A549 (cell line): ENCODE measurements around the gene CCDC159.

Experiments
- BHLHE40 ChIP-seq: IDR thresholded peaks from 2 replicates; pipeline ENCODE4 v1.6.1; 2012; ENCODE audit warnings: low read depth, low read length, inconsistent platforms
- CEBPB ChIP-seq, 2 experiments: fragments of >200 bp in 1 of 2; sonication (Bioruptor Twin) in 1 of 2; formaldehyde crosslinking in 1 of 2; IDR thresholded peaks; 2 replicates each; pipeline ENCODE4 v1.6.1; 2012 to 2016
- E2F6 ChIP-seq: IDR thresholded peaks from 2 replicates; pipeline ENCODE4 v1.6.1; 2012; ENCODE audit warnings: low read depth, borderline replicate concordance
- EP300 ChIP-seq, 2 experiments: fragments of >200 bp; sonication (Bioruptor Twin); formaldehyde crosslinking; IDR thresholded peaks; 2 replicates in 1 of 2; 3 replicates in 1 of 2; pipeline ENCODE4 v1.6.1; 2016 to 2017
- KDM1A ChIP-seq: fragments of 200-600 bp; sonication (generic); IDR thresholded peaks from 2 replicates; pipeline ENCODE4 v1.6.1; 2016; ENCODE audit warnings: low read depth, mild to moderate bottlenecking
- MAZ ChIP-seq: fragments of 150-350 bp; IDR thresholded peaks from 2 replicates; pipeline ENCODE4 v1.6.1; 2014; ENCODE audit warnings: antibody characterized with exemption, low read depth, low read length, borderline replicate concordance
- POLR2A ChIP-seq: IDR thresholded peaks from 2 replicates; pipeline ENCODE4 v1.6.1; 2012; ENCODE audit warnings: mild to moderate bottlenecking, low read length
- POLR2AphosphoS2 ChIP-seq: conservative IDR thresholded peaks from 2 replicates; pipeline ENCODE4 v1.6.1; 2012; ENCODE audit warnings: low read length, improper control_type of control experiment, inconsistent platforms
- TF ChIP-seq, protein P1 (sequence below): fragments of >200 bp; sonication (Bioruptor Twin); formaldehyde crosslinking; IDR thresholded peaks from 3 replicates; pipeline ENCODE4 v1.5.1; 2016
- TF ChIP-seq, protein P2 (sequence below): IDR thresholded peaks from 2 replicates; pipeline ENCODE4 v1.6.1; 2012
- TF ChIP-seq, protein P3 (sequence below): fragments of 200-600 bp; sonication (generic); IDR thresholded peaks from 2 replicates; pipeline ENCODE4 v1.6.1; 2016; ENCODE audit warnings: antibody characterized with exemption, mild to moderate bottlenecking, moderate library complexity
- TF ChIP-seq, protein P4 (sequence below): fragments of 450-650 bp; IDR thresholded peaks from 2 replicates; pipeline ENCODE4 v1.6.1; 2014; ENCODE audit warnings: antibody characterized with exemption

- TF ChIP-seq, protein P1, sequence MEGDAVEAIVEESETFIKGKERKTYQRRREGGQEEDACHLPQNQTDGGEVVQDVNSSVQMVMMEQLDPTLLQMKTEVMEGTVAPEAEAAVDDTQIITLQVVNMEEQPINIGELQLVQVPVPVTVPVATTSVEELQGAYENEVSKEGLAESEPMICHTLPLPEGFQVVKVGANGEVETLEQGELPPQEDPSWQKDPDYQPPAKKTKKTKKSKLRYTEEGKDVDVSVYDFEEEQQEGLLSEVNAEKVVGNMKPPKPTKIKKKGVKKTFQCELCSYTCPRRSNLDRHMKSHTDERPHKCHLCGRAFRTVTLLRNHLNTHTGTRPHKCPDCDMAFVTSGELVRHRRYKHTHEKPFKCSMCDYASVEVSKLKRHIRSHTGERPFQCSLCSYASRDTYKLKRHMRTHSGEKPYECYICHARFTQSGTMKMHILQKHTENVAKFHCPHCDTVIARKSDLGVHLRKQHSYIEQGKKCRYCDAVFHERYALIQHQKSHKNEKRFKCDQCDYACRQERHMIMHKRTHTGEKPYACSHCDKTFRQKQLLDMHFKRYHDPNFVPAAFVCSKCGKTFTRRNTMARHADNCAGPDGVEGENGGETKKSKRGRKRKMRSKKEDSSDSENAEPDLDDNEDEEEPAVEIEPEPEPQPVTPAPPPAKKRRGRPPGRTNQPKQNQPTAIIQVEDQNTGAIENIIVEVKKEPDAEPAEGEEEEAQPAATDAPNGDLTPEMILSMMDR, result no peak
- no peak for TF ChIP-seq POLR2A
- no peak for TF ChIP-seq CEBPB (IDR thresholded peaks at IDR 0.05)
- no peak for TF ChIP-seq KDM1A
- no peak for TF ChIP-seq POLR2AphosphoS2
- TF ChIP-seq, protein P2, sequence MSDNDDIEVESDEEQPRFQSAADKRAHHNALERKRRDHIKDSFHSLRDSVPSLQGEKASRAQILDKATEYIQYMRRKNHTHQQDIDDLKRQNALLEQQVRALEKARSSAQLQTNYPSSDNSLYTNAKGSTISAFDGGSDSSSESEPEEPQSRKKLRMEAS, result no peak
- TF ChIP-seq MAZ, result no peak
- TF ChIP-seq, protein P3, sequence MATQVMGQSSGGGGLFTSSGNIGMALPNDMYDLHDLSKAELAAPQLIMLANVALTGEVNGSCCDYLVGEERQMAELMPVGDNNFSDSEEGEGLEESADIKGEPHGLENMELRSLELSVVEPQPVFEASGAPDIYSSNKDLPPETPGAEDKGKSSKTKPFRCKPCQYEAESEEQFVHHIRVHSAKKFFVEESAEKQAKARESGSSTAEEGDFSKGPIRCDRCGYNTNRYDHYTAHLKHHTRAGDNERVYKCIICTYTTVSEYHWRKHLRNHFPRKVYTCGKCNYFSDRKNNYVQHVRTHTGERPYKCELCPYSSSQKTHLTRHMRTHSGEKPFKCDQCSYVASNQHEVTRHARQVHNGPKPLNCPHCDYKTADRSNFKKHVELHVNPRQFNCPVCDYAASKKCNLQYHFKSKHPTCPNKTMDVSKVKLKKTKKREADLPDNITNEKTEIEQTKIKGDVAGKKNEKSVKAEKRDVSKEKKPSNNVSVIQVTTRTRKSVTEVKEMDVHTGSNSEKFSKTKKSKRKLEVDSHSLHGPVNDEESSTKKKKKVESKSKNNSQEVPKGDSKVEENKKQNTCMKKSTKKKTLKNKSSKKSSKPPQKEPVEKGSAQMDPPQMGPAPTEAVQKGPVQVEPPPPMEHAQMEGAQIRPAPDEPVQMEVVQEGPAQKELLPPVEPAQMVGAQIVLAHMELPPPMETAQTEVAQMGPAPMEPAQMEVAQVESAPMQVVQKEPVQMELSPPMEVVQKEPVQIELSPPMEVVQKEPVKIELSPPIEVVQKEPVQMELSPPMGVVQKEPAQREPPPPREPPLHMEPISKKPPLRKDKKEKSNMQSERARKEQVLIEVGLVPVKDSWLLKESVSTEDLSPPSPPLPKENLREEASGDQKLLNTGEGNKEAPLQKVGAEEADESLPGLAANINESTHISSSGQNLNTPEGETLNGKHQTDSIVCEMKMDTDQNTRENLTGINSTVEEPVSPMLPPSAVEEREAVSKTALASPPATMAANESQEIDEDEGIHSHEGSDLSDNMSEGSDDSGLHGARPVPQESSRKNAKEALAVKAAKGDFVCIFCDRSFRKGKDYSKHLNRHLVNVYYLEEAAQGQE, result no peak
- TF ChIP-seq BHLHE40, result no peak
- no peak for TF ChIP-seq EP300 (IDR thresholded peaks at IDR 0.05)
- no peak for TF ChIP-seq E2F6
- TF ChIP-seq, protein P4, sequence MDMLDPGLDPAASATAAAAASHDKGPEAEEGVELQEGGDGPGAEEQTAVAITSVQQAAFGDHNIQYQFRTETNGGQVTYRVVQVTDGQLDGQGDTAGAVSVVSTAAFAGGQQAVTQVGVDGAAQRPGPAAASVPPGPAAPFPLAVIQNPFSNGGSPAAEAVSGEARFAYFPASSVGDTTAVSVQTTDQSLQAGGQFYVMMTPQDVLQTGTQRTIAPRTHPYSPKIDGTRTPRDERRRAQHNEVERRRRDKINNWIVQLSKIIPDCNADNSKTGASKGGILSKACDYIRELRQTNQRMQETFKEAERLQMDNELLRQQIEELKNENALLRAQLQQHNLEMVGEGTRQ, result no peak
Measured at GRCh38 chr19:11373166-11373884, 27.0 kb downstream of the CCDC159 start.
